ENCODE results near the gene SRP14.
"Not testable (repeated sequence)": the region's sequence is repeated elsewhere in the genome, so short reads cannot be mapped to it uniquely, and the experiment has no call there.

The SRP14 gene

DNA sequence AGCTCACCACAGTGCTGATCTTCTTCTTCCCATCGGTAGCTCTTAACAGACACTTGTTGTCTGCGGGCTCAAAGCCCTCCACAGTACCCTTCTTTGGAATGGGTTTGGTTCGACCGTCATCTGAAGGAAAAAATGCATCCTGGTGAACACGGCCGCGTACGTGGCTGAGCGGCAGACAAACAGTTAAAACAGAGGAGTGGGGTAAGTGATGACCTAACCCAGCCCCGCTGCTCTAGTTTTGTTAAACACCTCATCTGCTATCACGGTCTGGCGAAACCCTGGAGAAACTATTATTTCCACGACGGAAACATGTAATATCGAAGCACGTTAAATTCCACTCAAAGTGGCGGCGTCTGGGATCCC, 725 bp downstream of the SRP14 start:
- Mint-ChIP-seq H3K27me3 (no peaks in the 10 kb centered on the region), H3K9me3 (no peaks in the 10 kb centered on the region), H3K4me1 (ENCODE audit: low read depth) (peaks cover 28% of the 10 kb centered on the region), H3K36me3 (ENCODE audit: low read depth) (peaks cover 68% of the 10 kb centered on the region), H3K27ac (peak overlapping the region; percentile 99), H3K4me3 (peak overlapping the region; percentile 97)
- intact Hi-C loops (cut with micrococcal nuclease), result loop anchor here (10.0 kb wide), 1 partner anchor 253 kb away; the partner anchor contains the start of gene FSIP1

DNA sequence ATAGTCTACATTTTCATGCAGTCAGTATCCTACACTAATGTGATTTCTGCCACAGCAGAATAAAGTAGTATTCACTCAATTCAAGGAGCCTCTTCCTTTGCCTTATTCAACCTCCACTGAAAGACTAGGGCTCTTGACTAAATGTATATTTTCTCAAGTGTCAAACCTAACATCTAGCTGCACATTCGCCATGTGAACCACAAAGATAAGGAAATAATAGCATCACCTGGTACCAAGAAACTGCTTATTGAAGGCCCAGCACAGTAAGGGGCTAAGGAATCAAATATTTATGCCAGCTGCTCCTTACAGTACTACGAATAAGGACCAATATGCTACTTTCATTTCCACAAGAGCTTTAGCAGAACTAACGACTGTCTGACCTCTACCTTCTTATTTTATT, 1.3 kb downstream of the SRP14 start:
- Mint-ChIP-seq H3K9me3 (no peaks in the 10 kb centered on the region), H3K27ac (peak overlapping the region; percentile 99)

DNA sequence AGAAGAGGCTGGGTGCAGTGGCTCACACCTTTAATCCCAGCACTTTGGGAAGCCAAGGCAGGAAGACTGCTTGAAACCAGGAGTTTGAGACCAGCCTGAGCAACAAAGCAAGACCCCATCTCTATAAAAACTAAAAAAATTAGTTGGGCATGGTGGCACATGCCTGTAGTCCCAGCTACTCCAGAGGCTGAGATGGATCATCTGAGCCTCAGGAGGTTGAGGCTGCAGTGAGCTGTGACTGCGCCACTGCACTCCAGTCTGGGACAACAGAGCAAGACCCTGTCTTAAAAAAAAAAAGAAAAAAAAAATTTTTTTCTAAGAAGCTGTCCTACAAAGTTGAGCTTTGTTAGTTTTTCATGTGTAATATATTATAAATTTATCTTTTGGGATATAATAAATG, 3.8 kb downstream of the SRP14 start:
- intact Hi-C loops (cut with micrococcal nuclease), result loop anchor here (10.0 kb wide), 1 partner anchor 250 kb away; the partner anchor contains the start of gene FSIP1
- not testable (repeated sequence) for H3K9me3 Mint-ChIP-seq, H3K27me3 Mint-ChIP-seq, H3K4me3 Mint-ChIP-seq, H3K27ac Mint-ChIP-seq
- peaks cover 24% of the 10 kb centered on the region for H3K4me1 Mint-ChIP-seq (ENCODE audit: low read depth)
- H3K36me3 Mint-ChIP-seq (ENCODE audit: low read depth), result peaks cover 89% of the 10 kb centered on the region

More for the DNA sequence above, 1.3 kb downstream of the SRP14 start:
- intact Hi-C loops (cut with micrococcal nuclease), result loop anchor here (10.0 kb wide), 1 partner anchor 253 kb away; the partner anchor contains the start of gene FSIP1
- peaks cover 28% of the 10 kb centered on the region for H3K4me1 Mint-ChIP-seq (ENCODE audit: low read depth)
- peaks cover 73% of the 10 kb centered on the region for H3K36me3 Mint-ChIP-seq (ENCODE audit: low read depth)
- peak overlapping the region; percentile 97 for H3K4me3 Mint-ChIP-seq
- no peaks in the 10 kb centered on the region for H3K27me3 Mint-ChIP-seq

- H3K27ac Mint-ChIP-seq, result no peak overlapping the region
- intact Hi-C loops (cut with micrococcal nuclease), result loop anchor here (10.0 kb wide), 1 partner anchor 250 kb away; the partner anchor contains the start of gene FSIP1
Observed at GRCh38 chr15:40034186-40034946, 4.6 kb downstream of the SRP14 start.

GRCh38 chr15:40032125-40032839, 6.7 kb downstream of the SRP14 start:
- no peak overlapping the region for H3K27ac Mint-ChIP-seq
- peaks cover 96% of the 10 kb centered on the region for H3K36me3 Mint-ChIP-seq (ENCODE audit: low read depth)
- intact Hi-C loops (cut with micrococcal nuclease), result loop anchor here (10.0 kb wide), 1 partner anchor 247 kb away; the partner anchor contains the start of gene FSIP1
- H3K27me3 Mint-ChIP-seq, result no peaks in the 10 kb centered on the region
- H3K4me3 Mint-ChIP-seq, result no peak overlapping the region
- H3K9me3 Mint-ChIP-seq, result no peaks in the 10 kb centered on the region
- H3K4me1 Mint-ChIP-seq (ENCODE audit: low read depth), result peaks cover 7% of the 10 kb centered on the region

More at GRCh38 chr15:40034186-40034946, 4.6 kb downstream of the SRP14 start:
- peaks cover 19% of the 10 kb centered on the region for H3K4me1 Mint-ChIP-seq (ENCODE audit: low read depth)
- no peaks in the 10 kb centered on the region for H3K9me3 Mint-ChIP-seq
- peaks cover 96% of the 10 kb centered on the region for H3K36me3 Mint-ChIP-seq (ENCODE audit: low read depth)
- H3K27me3 Mint-ChIP-seq, result no peaks in the 10 kb centered on the region
- no peak overlapping the region for H3K4me3 Mint-ChIP-seq

DNA sequence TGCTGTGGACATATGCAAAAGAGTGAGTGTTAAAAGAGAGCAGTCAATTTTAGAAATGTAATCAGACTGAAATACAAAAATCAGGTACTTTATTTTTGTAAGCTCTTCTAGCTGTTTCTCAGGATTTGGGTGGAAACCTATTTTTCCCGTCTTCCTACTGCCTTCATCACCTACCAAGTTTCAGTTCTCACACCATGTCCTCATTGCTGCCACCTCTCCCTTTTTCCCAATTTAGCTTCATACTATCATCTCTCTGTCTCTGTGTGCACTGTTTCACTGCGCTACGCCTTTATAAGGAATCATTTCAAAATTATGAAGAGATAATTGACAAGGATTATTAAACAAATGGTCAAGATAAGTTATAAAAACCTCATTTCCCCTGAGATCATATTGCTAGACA, 7.7 kb downstream of the SRP14 start:
- no peak overlapping the region for H3K27ac Mint-ChIP-seq
- intact Hi-C loops (cut with micrococcal nuclease), result loop anchor here (10.0 kb wide), 1 partner anchor 246 kb away; the partner anchor contains the start of gene FSIP1
- peaks cover 91% of the 10 kb centered on the region for H3K36me3 Mint-ChIP-seq (ENCODE audit: low read depth)

DNA sequence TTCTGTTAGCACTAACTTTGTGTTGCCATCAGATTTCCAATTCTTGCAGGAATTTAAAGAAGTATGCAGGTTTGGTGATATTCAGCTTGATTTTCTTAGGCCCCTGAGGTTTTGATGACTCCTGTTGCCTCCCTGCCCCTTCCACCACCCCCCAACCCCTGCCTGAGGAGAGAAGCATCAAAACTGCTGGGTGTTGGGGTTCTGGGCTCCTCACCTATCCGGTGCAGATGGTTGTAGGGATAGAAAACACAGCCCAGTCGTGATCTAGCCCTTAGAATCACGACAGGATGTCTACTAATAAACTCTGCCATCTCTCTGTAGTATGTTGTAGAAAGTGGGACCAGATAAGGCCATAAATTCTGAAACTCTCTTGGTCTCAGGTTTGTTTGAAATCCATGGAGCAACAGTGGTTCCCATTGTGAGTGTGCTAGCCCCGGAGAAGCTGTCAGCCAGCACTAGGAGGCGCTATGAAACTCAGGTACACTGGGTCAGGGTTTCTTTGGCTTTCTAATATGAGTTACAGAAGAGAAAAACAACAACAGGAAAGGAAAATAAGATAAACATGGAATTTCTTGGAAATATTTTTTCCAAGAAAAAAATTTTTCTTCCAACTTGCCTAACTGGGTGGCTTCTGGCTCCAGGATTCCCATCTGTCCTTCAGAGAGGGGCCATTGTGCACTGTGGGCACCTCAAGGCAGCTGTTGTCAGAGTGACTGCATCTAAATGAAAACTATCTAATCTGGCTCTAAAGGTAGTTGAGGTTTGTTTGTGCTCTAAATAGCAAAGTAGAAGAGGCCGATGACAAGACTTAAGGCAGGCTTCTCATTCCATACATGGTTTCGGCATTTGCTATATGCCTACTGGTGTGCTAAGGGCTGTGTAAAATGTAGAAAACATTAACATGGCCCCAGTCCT, 8.7 kb downstream of the SRP14 start:
- no peak overlapping the region for H3K4me3 Mint-ChIP-seq
- peaks cover 91% of the 10 kb centered on the region for H3K36me3 Mint-ChIP-seq (ENCODE audit: low read depth)
- intact Hi-C loops (cut with micrococcal nuclease), result loop anchor here (10.0 kb wide), 1 partner anchor 245 kb away; the partner anchor contains the start of gene FSIP1
- H3K27ac Mint-ChIP-seq, result no peak overlapping the region
- no peaks in the 10 kb centered on the region for H3K9me3 Mint-ChIP-seq
- no peaks in the 10 kb centered on the region for H3K4me1 Mint-ChIP-seq (ENCODE audit: low read depth)
- no peaks in the 10 kb centered on the region for H3K27me3 Mint-ChIP-seq

More for the DNA sequence above, 7.7 kb downstream of the SRP14 start:
- Mint-ChIP-seq H3K4me1 (ENCODE audit: low read depth) (no peaks in the 10 kb centered on the region), H3K9me3 (no peaks in the 10 kb centered on the region), H3K4me3 (no peak overlapping the region), H3K27me3 (no peaks in the 10 kb centered on the region)

GRCh38 chr15:40028853-40029252, 10.1 kb downstream of the SRP14 start:
- Mint-ChIP-seq H3K9me3 (no peaks in the 10 kb centered on the region), H3K4me1 (ENCODE audit: low read depth) (no peaks in the 10 kb centered on the region), H3K36me3 (ENCODE audit: low read depth) (peaks cover 91% of the 10 kb centered on the region), H3K27me3 (no peaks in the 10 kb centered on the region), H3K4me3 (no peak overlapping the region), H3K27ac (no peak overlapping the region)
- intact Hi-C loops (cut with micrococcal nuclease), result no loop called here

GRCh38 chr15:40028193-40028592, 10.8 kb downstream of the SRP14 start:
- H3K27ac Mint-ChIP-seq, result no peak overlapping the region
- H3K36me3 Mint-ChIP-seq (ENCODE audit: low read depth), result peaks cover 91% of the 10 kb centered on the region
- H3K4me1 Mint-ChIP-seq (ENCODE audit: low read depth), result no peaks in the 10 kb centered on the region
- no peaks in the 10 kb centered on the region for H3K27me3 Mint-ChIP-seq
- no peak overlapping the region for H3K4me3 Mint-ChIP-seq
- H3K9me3 Mint-ChIP-seq, result no peaks in the 10 kb centered on the region
- intact Hi-C loops (cut with micrococcal nuclease), result no loop called here

GRCh38 chr15:40016224-40016865, 22.6 kb downstream of the SRP14 start:
- Mint-ChIP-seq H3K9me3 (peaks cover 34% of the 10 kb centered on the region), H3K36me3 (ENCODE audit: low read depth) (peaks cover 99% of the 10 kb centered on the region), H3K4me3 (no peak overlapping the region), H3K4me1 (ENCODE audit: low read depth) (peaks cover 9% of the 10 kb centered on the region), H3K27me3 (no peaks in the 10 kb centered on the region), H3K27ac (no peak overlapping the region)
- intact Hi-C loops (cut with micrococcal nuclease), result no loop called here

DNA sequence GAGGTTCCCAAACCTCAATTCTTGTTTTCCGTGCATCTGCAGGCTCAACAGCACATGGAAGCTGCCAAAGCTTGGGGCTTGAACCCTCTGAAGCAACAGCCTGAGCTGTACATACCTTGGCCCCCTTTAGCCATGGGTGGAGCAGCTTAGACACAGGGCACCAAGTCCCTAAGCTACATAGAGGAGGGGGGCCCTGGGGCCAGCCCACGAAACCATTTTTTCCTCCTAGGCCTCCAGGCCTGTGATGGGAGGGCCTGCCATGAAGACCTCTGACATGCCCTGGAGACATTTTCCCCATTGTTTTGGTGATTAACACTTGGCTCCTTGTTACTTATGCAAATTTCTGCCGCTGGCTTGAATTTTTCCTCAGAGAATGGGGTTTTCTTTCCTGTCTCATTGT, 24.6 kb downstream of the SRP14 start:
- H3K27ac Mint-ChIP-seq, result no peak overlapping the region
- H3K36me3 Mint-ChIP-seq (ENCODE audit: low read depth), result peaks cover 88% of the 10 kb centered on the region
- H3K4me1 Mint-ChIP-seq (ENCODE audit: low read depth), result no peaks in the 10 kb centered on the region
- H3K4me3 Mint-ChIP-seq, result no peak overlapping the region
- intact Hi-C loops (cut with micrococcal nuclease), result no loop called here
- H3K9me3 Mint-ChIP-seq, result peaks cover 27% of the 10 kb centered on the region
- no peaks in the 10 kb centered on the region for H3K27me3 Mint-ChIP-seq

DNA sequence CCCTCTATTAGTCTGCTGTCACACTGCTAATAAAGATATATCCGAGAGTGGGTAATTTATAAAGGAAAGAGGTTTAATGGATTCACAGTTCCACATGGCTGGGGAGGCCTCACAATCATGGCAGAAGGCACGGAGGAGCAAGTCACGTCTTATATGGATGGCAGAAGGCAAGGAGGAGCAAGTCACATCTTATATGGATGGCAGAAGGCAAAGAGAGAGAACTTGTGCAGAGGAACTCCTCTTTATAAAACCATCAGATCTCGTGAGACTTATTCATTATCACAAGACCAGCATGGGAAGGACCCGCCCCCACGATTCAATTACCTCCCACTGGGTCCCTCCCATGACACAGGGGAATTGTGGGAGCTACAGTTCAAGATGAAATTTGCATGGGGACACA, 25.6 kb downstream of the SRP14 start:
- H3K27me3 Mint-ChIP-seq; intact Hi-C loops (cut with micrococcal nuclease); H3K4me3 Mint-ChIP-seq; H3K27ac Mint-ChIP-seq; H3K4me1 Mint-ChIP-seq (ENCODE audit: low read depth): not testable (repeated sequence)
- Mint-ChIP-seq H3K9me3 (peaks cover 27% of the 10 kb centered on the region), H3K36me3 (ENCODE audit: low read depth) (peaks cover 88% of the 10 kb centered on the region)

- intact Hi-C loops (cut with micrococcal nuclease), result no loop called here
- H3K27ac Mint-ChIP-seq, result no peak overlapping the region
- H3K36me3 Mint-ChIP-seq (ENCODE audit: low read depth), result peaks cover 89% of the 10 kb centered on the region
- peaks cover 8% of the 10 kb centered on the region for H3K4me1 Mint-ChIP-seq (ENCODE audit: low read depth)
- H3K4me3 Mint-ChIP-seq, result no peak overlapping the region
- H3K9me3 Mint-ChIP-seq, result peaks cover 27% of the 10 kb centered on the region
- no peaks in the 10 kb centered on the region for H3K27me3 Mint-ChIP-seq
Observed at GRCh38 chr15:40011303-40011702, 27.7 kb downstream of the SRP14 start.

Data from dendritic cell treated with granulocyte-macrophage colony-stimulating factor and Interleukin-4, amounts not matched to agents 40 ng/mL and 50 ng/mL, for 4 days (primary cell).